Testis (tissue), 2 donors: Measurements from ENCODE around the gene ZNF558.

Experiments
- CTCF ChIP-seq, 3 experiments: fragments of 450-650 bp in 2 of 3; fragments of 200-600 bp in 1 of 3; sonication (generic) in 1 of 3; IDR thresholded peaks; one replicate each; pipeline ENCODE4 v1.5.1; 2016 to 2019; ENCODE audit warnings: antibody characterized with exemption in 3 of 3, mild to moderate bottlenecking in 2 of 3, moderate library complexity in 1 of 3
- POLR2A ChIP-seq: fragments of 450-650 bp; IDR thresholded peaks from one replicate; pipeline ENCODE4 v1.6.1; 2017; ENCODE audit warnings: antibody characterized with exemption, mild to moderate bottlenecking, moderate library complexity

DNA sequence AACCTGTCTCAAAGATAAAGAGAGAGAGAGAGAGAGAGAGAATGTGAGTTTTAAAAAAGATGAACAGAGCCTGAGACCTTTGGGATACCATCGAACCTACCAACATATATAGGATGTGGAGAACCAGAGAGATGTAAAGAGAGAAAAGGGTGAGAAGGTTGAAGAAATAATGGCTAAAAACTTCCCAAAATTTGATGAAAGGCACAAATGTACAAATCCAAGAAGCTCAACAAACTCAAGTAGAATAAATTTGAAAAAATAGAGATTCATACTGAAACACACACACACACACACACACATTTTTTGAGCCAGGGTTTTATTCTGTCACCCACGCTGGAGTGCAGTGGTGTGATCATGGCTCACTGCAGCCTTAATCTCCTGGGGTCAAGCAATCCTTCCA, 16.3 kb downstream of the ZNF558 start:
- TF ChIP-seq CTCF (IDR thresholded peaks at IDR 0.05) (no peak), POLR2A (no peak)
